GM19193 (cell line): Measurements from ENCODE around the gene TMEM121.

Experiments used
- POLR2A ChIP-seq: IDR thresholded peaks from 4 replicates; pipeline ENCODE4 v1.6.1; 2011; ENCODE audit not compliant: insufficient read depth, insufficient read length; ENCODE audit errors: extremely low read depth

TMEM121 gene

DNA sequence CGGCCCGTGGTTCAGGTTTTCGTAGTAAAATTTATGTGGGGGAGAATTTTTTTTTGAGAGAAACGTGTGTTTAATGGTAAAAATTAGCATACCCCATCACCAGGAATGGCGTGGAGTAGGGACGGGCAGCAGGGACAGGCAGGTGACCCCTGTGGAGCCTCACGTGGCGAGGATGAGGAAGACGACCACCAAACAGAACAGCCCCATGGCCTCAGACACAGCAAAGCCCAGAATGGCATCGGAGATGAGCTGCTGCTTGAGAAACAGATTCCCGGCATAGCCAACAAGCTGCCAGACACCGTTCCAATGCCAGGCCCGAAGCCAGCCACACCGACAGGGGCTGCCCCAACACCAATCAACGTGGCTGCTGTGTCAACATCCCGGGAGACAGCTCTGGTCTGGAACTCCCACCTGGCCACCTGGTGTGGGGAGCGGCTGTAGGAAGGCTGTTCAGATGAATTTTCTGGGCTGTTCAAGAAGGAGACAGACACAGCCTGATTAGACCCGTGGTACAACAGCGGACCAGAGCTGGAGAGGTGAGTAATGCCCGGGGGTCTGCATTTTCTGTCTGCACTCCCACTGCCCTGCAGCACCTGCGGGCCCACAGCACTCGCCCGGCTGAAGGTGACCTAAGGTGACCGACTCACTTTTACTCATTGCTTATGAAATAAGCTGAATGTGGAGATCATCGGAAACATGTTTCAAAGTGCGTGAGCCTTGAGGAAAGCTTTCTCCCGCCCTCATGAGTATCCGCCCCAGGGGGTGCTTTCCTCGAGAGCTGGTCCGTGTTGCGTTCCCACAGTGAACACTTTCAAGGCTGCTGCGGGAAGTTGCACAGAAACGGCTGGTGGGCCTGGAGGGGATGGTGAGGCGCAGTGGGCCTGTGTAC is 10.6 kb downstream of the TMEM121 start:
- TF ChIP-seq POLR2A, result no peak

DNA sequence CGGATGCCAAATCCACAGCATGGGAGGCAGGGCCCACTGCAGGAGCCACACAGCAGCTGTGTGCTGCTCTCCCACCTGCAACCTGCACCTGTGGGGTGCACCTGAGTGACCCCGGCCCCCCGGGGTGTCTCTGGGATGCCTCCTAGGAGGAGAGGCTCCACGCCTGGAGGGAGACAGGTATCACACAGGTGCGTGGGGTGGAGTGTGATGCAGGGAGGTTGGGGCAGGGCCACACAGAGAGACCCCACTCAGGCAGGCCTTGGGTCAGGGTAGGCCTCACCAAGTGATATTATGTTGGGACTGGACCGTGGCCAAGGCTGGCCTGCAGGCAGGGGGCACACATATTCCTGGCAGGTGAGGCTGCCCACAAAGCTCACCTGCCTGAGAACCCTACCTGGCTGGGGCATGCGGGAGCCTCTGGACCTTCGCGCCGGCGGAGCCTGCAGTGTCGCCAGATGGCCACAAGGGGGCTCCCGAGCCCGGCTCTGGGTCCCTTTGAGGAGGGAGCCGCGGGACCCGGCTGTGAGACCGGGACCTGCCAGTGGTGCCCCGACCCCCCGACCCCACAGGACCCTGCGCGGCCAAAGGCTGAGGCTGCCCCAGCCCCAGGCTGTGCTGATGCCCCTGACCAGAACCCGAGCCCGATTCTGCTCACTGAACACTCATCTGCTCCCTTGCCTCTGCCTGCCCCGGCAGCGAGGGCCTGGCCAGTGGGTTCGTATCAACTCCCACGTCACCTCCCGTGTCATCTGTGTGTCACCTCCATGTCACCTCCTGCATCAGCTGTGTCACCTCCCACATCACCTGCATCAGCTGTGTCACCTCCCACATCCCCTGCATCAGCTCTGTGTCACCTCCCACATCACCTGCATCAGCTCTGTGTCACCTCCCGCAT is 11.4 kb downstream of the TMEM121 start:
- TF ChIP-seq POLR2A, result no peak

DNA sequence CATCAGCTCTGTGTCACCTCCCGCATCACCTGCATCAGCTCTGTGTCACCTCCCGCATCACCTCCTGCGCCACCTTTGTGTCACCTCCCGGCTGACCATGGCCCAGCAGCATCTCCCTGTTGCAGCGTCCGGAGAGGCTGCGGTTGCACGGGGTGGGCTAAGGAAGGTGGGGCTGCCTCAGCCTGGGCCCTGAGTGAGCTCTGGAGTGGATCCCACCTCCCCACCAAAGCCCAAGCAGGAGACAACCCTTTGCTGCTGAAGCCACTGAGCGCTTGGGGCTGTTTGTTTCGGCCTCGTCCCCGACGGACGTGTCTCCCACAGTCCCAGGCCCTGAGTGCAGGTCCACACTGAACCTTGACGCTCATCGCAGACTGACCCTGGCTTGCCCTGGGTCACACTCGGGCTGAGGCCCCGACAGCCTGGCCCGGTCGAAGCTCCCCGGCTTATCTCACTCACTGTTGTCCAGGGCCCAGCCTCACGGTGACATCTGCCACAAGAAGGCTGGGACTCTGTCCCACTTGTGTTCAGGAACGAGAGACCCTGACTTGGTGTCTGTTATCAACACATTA is 12.2 kb downstream of the TMEM121 start:
- no peak for TF ChIP-seq POLR2A

DNA sequence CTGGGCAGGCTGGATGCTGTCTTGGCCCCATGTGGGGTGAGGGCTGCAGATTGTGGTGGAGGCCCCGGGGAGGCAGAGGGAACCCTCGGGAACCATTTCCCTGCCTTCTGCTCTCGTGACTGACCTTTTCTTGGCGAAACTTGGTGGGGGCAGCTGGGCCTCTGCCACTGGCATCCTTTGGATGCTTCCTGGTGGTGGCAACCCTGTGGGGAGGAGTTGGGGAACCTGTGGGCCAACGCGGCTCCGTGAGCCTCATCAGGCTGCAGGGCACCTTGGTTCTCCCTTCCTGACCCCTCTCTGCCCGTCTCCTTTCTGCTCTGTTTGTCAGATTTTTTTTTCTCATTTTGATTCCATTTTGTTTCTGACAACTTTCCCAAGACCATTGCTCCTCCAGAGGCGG is 14.4 kb downstream of the TMEM121 start:
- no peak for TF ChIP-seq POLR2A

DNA sequence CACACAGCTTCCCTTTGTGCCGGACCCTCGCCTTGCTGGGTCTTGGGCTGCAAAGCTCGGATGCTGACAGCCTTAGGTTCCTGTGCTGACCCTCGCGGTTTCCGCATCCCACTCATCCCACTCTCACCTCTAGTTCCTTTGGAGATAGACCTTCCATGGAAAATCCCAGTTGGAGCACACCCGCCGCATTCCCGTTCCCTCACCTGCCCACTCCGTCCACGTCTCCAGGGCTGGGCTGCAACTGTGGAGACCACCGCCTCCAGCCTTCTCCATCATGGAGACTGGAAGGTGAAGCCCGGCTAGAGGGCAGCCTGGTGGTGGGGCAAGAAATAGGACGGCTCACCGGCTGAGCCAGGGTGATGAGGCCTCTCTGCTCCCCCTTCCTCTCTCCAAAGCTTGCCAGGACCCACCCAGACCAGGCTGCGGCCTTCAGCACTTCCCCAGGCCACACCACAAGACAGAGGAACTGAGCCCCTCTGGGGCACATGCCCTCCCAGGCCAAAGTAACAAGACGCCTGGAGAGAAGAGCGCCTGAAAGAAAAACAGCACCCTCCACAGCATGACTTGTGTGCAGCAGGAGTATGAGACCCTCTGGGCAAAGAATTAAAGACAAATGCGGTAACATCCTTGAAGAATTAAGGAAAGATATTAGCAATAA is 15.0 kb downstream of the TMEM121 start:
- TF ChIP-seq POLR2A, result no peak

DNA sequence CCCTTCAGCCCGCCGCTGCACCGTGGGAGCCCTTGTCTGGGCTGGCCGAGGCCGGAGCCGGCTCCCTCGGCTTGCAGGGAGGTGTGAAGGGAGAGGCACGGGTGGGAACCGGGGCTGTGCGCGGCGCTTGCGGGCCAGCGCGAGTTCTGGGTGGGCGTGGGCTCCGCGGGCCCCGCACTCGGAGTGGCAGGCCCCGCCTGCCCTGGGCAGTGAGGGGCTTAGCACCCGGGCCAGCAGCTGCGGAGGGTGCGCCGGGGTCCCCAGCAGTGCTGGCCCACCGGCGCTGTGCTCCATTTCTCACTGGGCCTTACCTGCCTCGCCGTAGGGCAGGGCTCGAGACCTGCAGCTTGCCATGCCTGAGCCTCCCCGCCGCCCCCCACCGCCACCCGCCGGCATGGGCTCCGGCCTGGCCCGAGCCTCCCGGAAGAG is 21.4 kb downstream of the TMEM121 start:
- TF ChIP-seq POLR2A, result no peak

DNA sequence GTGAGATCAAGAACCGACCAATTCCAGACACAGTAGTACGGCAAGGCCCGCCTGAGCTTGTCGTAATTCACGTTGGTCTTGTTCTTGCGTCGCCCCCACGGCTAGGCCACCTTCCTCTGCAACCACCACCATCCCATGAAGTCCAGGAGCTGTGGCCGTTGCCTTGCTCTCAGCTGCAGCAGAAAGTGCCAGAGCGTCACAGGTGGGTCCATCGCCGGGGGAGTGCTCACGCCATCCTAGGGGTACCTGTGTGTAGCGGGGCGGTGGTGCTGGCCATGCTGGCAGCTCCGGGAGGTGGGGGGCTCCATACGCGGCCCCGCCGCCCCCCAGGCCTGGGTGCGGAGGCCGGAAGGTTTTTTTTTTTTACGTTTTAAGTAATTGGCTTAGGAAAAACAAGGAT is 23.1 kb downstream of the TMEM121 start:
- TF ChIP-seq POLR2A, result no peak

DNA sequence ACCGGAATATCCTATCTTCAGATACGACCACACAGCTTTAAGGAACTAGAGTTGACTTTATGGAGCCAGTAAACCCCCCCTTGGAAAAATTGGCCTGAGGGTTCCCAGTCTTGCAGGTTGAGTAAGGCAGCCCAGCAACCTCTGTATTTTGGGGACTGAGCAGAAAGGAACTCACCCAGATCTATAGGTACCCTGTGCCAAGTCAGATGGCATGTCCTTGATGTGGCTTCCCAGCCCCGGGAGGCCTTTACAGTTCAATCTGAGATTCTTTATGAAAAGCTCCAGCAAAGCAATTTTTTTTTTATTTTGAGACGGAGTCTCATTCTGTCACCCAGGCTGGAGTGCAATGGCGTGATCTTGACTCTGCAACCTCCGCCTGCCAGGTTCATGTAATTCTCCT is 27.6 kb downstream of the TMEM121 start:
- no peak for TF ChIP-seq POLR2A

DNA sequence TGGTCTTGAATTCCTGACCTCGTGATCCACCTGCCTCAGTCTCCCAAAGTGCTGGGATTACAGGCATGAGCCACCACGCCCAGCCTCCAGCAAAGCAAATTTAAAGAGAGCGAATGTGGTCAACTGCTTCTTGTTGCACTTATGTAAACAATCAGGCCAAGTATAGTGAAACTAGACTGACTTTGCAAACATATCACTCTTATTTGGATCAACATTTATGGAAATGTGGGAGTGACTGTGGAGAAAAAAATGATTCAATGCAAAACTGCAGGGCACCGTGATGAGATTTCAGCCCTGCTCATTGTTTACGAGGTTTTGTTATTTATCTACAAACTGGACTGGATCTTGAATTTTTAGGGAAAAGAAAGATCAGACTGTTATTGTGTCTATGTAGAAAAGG is 28.1 kb downstream of the TMEM121 start:
- no peak for TF ChIP-seq POLR2A

DNA sequence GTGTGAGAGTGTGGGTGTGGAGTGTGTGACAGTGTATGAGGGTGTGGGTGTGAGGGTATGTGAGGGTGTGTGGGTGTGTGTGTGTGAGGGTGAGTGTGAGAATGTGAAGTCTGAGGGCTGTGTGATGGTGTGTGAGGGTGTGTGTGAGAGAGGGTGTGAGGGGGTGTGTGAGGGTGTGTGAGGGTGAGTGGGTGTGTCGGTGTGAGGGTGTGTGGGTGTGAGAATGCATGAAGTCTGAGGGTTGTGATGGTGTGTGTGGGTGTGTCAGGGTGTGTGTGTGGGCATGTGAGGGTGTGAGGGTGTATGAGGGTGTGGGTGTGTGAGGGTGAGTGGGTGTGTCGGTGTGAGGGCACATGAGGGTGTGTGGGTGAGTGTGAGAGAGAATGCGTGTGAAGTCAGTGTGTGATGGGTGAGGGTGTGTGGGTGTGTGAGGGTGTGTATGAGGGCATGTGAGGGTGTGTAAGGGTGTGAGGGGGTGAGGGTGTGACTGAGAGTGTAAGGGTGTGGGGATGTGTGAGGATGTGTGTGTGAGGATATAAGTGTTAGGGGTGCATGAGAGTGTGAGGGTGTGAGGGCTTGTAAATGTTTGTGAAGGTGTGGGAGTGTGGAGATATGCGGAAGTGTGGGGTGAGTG is 36.4 kb downstream of the TMEM121 start:
- TF ChIP-seq POLR2A, result no peak

DNA sequence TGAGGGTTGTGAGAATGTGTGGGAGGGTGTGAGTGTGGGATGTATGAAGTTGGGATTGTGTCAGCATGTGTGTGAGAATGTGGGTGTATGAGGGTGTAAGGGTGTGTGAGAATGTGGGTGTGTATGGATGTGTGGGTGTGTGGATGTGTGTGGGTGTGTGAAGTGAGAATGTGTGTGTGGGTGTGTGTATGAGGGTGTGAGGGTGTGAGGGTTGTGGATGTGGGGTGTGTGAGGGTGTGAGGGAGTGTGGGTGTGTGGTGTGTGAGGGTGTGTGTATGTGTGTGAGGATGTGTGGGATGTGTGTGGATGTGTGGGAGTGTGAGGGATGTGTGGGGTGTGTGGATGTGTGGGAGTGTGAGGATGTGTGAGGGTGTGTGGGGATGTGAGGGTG is 37.0 kb downstream of the TMEM121 start:
- no peak for TF ChIP-seq POLR2A

DNA sequence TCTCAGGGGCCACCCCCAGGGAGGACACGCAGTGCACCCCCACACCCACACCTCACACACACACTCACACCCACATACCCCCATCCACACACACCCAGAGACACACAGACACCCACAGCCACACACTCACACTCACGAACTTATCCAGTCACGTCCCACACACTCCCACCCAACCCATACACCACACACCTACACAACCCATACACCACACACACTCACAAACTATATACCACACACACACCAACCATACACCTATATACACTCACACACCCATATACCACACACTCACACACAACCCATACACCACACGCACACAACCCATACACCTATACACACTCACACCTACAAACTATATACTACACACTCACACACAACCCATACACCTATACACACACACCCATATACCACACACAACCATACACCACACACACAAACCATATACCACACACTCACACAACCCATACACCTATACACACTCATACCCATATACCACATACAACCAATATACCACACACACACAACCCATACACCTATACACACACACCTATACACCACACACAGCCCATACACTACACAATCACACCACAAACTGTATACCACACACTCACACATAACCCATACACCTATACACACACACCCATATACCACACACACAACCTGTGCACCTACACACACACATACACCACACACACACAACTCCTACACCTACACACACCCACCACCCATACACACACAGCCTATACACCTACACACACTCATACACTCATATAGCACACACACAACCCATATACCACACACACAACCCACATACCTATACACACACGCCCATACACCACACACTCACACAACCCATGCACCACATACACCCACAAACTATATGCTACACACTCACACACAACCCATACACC is 42.7 kb downstream of the TMEM121 start:
- TF ChIP-seq POLR2A, result no peak

DNA sequence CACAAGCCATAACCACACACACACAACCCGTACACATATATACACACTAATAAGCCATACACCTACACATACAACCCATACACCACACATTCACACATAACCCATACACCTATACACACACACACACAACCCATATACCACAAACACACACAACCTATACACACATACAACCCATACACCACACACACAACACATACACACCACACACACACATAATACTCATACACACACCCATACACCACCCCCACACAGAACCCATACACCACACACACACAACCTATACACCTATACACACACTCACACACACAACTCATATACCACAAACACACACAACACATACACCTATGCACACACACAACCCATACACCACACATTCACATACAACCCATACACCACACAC is 44.1 kb downstream of the TMEM121 start:
- no peak for TF ChIP-seq POLR2A
